Activated naive CD8-positive, alpha-beta T cell treated with anti-CD3 and anti-CD28 coated beads for 36 hours (primary cell): ENCODE results near the gene NCAPD3. TPM values are rescaled to one million over a fixed set of nuclear protein-coding genes. Genes with fewer than 3 reads are reported as not detected.
"Not testable (repeated sequence)": the region's sequence is repeated elsewhere in the genome, so short reads cannot be mapped to it uniquely, and the experiment has no call there.

Source experiments
- DNase-seq: peaks from one replicate; pipeline ENCODE4 v3.0.0; 2021
- H3K27ac Mint-ChIP-seq: one replicate; pipeline ENCODE4 v1.8.0; 2022; ENCODE audit warnings: mild to moderate bottlenecking, moderate library complexity, mixed read lengths
- H3K27me3 Mint-ChIP-seq: one replicate; pipeline ENCODE4 v1.8.0; 2022; ENCODE audit warnings: mild to moderate bottlenecking, mixed read lengths
- H3K36me3 Mint-ChIP-seq: one replicate; pipeline ENCODE4 v1.8.0; 2021; ENCODE audit warnings: mild to moderate bottlenecking, mixed read lengths
- H3K4me1 Mint-ChIP-seq: one replicate; pipeline ENCODE4 v1.8.0; 2021; ENCODE audit warnings: mixed read lengths
- H3K4me3 Mint-ChIP-seq: one replicate; pipeline ENCODE4 v1.8.0; 2022; ENCODE audit warnings: mild to moderate bottlenecking, moderate library complexity, mixed read lengths
- H3K9me3 Mint-ChIP-seq: one replicate; pipeline ENCODE4 v1.8.0; 2022; ENCODE audit warnings: mixed read lengths
- total RNA-seq, 2 experiments: library from RNA; stranded (reverse); gene quantifications; one replicate each; pipeline ENCODE4 v1.2.3, GENCODE V29; 2021

The NCAPD3 gene
- total RNA-seq, 2 experiments from 2014 or later, result 93.4 to 96.7 TPM

- no peak for DNase-seq
- H3K4me1 Mint-ChIP-seq, result peaks cover 22% of the 10 kb centered on the region
- H3K9me3 Mint-ChIP-seq, result no peaks in the 10 kb centered on the region
- H3K4me3 Mint-ChIP-seq, result no peak overlapping the region
- H3K27me3 Mint-ChIP-seq, result no peaks in the 10 kb centered on the region
- no peak overlapping the region for H3K27ac Mint-ChIP-seq
- peaks cover 27% of the 10 kb centered on the region for H3K36me3 Mint-ChIP-seq
These were observed 7.9 kb downstream of the NCAPD3 start for GRCh38 chr11:134215836-134216235.

DNA sequence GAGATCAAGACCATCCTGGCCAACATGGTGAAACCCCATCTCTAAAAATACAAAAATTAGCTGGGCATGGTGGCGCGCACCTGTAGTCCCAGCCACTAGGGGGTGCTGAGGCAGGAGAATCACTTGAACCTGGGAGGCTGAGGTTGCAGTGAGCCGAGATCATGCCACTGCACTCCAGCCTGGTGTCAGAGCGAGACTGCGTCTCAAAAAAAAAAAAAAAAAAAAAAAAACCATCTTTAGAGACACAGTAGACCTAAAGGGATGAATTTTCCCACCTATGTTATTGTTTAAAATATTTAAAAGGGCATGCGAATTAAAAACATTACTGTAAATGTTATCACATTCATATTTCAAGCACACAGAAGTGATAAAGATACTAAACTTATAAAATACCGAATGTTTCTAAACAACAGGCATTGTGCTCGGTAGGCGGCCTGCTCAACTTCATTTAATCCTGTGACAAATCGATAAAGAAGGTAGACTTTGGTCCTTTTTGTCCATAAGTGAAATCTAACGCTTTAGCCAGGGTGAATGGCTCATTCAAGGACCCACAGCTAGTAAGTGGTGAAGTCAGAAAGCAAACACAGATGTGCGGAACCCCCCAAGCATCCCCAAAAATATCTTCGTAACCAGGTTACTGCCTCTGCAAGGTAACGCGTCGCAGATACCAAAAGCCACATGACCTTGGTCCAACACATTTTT, 16.1 kb downstream of the NCAPD3 start:
- Mint-ChIP-seq H3K36me3 (peaks cover 49% of the 10 kb centered on the region), H3K9me3 (no peaks in the 10 kb centered on the region), H3K27me3 (no peaks in the 10 kb centered on the region), H3K4me3 (no peak overlapping the region), H3K27ac (no peak overlapping the region), H3K4me1 (no peaks in the 10 kb centered on the region)
- DNase-seq, result peak; percentile 63

DNA sequence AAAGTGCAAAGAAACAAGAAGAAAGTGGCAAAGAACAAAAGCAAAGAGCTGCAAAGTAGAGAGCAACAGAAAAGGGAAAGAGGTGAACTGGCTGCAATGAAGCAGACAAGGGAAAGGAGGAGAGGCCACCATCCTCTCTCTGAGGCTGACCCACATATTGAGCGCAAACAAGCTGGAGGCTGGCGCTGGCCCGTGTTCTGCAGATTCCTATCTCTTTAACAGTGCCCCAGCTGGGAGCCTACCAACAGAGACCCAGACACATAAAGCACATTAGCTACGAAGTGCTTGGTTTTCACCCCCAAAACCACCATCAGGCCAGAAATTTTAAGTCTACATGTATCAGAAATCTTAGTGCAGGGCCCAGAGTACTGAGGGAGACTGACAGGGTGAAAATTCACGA, 17.6 kb downstream of the NCAPD3 start:
- no peaks in the 10 kb centered on the region for H3K4me1 Mint-ChIP-seq
- no peak overlapping the region for H3K27ac Mint-ChIP-seq
- no peaks in the 10 kb centered on the region for H3K9me3 Mint-ChIP-seq
- H3K36me3 Mint-ChIP-seq, result peaks cover 50% of the 10 kb centered on the region
- no peak for DNase-seq
- no peaks in the 10 kb centered on the region for H3K27me3 Mint-ChIP-seq
- no peak overlapping the region for H3K4me3 Mint-ChIP-seq

DNA sequence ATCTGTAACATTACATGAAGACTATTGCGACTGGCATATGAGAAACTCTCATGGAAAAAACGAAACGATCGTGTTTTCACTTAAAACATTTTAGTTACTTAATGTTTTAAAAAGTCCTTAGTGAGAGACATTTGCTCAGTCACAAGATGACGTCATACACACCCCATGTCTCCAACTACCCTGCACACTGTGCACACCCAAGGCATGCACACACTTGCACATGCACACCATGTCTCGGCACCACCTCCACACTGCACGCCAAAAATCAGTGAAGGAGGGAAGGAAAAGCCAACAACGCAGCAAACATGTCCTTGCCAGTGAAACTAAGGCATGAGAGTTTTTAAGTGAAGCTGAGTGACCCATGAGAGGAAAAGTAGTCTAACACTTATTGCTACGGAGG, 18.0 kb downstream of the NCAPD3 start:
- Mint-ChIP-seq H3K9me3 (no peaks in the 10 kb centered on the region), H3K27me3 (no peaks in the 10 kb centered on the region), H3K27ac (no peak overlapping the region), H3K4me3 (no peak overlapping the region), H3K36me3 (peaks cover 50% of the 10 kb centered on the region), H3K4me1 (no peaks in the 10 kb centered on the region)
- DNase-seq, result no peak

- no peak for DNase-seq
- H3K36me3 Mint-ChIP-seq, result peaks cover 43% of the 10 kb centered on the region
- H3K4me3 Mint-ChIP-seq, result no peak overlapping the region
- no peak overlapping the region for H3K27ac Mint-ChIP-seq
- H3K27me3 Mint-ChIP-seq, result no peaks in the 10 kb centered on the region
- H3K4me1 Mint-ChIP-seq, result no peaks in the 10 kb centered on the region
- H3K9me3 Mint-ChIP-seq, result no peaks in the 10 kb centered on the region
These were observed 21.1 kb downstream of the NCAPD3 start for GRCh38 chr11:134202661-134203060.

- H3K27me3 Mint-ChIP-seq, result no peaks in the 10 kb centered on the region
- no peaks in the 10 kb centered on the region for H3K4me1 Mint-ChIP-seq
- DNase-seq, result no peak
- peaks cover 34% of the 10 kb centered on the region for H3K36me3 Mint-ChIP-seq
- no peak overlapping the region for H3K27ac Mint-ChIP-seq
- no peaks in the 10 kb centered on the region for H3K9me3 Mint-ChIP-seq
- H3K4me3 Mint-ChIP-seq, result no peak overlapping the region
These were observed 23.1 kb downstream of the NCAPD3 start for GRCh38 chr11:134200688-134201087.

GRCh38 chr11:134199531-134199930, 24.2 kb downstream of the NCAPD3 start:
- H3K27me3 Mint-ChIP-seq, result no peaks in the 10 kb centered on the region
- H3K4me3 Mint-ChIP-seq, result no peak overlapping the region
- no peak overlapping the region for H3K27ac Mint-ChIP-seq
- no peak for DNase-seq
- peaks cover 27% of the 10 kb centered on the region for H3K36me3 Mint-ChIP-seq
- no peaks in the 10 kb centered on the region for H3K9me3 Mint-ChIP-seq
- H3K4me1 Mint-ChIP-seq, result no peaks in the 10 kb centered on the region

DNA sequence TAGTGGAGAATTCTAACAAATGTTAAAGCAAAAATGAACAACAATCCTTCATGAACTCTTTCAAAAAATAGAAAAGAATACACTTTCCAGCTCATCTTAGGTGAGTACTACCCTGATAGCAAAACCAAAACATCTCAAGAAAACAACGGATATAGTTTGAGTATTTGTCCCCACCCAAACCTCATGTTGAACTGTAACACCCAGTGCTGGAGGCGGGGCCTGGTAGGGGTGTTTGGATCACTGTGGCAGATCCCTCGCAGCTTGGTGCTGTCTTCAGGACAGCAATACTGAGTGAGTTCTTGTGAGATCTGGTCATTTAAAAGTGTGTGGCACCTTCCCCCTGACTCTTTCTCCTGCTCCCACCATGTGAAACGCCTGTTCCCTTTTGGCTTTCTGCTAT, 27.0 kb downstream of the NCAPD3 start:
- Mint-ChIP-seq H3K36me3 (peaks cover 26% of the 10 kb centered on the region), H3K9me3 (no peaks in the 10 kb centered on the region), H3K4me1 (no peaks in the 10 kb centered on the region), H3K27me3 (no peaks in the 10 kb centered on the region), H3K4me3 (no peak overlapping the region), H3K27ac (no peak overlapping the region)
- DNase-seq, result no peak

- H3K4me3 Mint-ChIP-seq, H3K4me1 Mint-ChIP-seq, H3K27ac Mint-ChIP-seq, DNase-seq, H3K9me3 Mint-ChIP-seq, H3K27me3 Mint-ChIP-seq: not testable (repeated sequence)
- peaks cover 56% of the 10 kb centered on the region for H3K36me3 Mint-ChIP-seq
These were observed 35.7 kb downstream of the NCAPD3 start for GRCh38 chr11:134188092-134188491.

DNA sequence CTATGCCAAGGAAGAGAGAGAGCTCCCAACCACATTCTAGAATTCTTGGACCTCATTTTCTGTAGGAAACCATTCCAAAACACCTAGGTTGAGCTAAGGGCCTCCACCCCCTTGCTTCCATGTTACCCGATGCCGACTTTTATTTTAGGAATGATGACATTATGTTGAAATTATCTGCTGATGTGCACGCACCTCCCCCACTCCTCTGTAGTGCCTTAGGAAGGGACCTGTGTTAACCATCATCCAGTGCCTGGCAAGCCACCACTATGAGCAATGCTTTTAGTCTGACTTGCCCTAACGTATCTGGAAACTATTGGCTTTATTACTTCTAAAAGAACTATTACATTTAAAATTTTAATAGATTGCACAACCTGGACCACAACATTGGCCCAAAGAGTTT, 42.1 kb downstream of the NCAPD3 start:
- H3K27ac Mint-ChIP-seq, result no peak overlapping the region
- no peaks in the 10 kb centered on the region for H3K4me1 Mint-ChIP-seq
- no peak overlapping the region for H3K4me3 Mint-ChIP-seq
- H3K36me3 Mint-ChIP-seq, result peaks cover 11% of the 10 kb centered on the region
- no peaks in the 10 kb centered on the region for H3K27me3 Mint-ChIP-seq
- no peaks in the 10 kb centered on the region for H3K9me3 Mint-ChIP-seq
- DNase-seq, result no peak

DNA sequence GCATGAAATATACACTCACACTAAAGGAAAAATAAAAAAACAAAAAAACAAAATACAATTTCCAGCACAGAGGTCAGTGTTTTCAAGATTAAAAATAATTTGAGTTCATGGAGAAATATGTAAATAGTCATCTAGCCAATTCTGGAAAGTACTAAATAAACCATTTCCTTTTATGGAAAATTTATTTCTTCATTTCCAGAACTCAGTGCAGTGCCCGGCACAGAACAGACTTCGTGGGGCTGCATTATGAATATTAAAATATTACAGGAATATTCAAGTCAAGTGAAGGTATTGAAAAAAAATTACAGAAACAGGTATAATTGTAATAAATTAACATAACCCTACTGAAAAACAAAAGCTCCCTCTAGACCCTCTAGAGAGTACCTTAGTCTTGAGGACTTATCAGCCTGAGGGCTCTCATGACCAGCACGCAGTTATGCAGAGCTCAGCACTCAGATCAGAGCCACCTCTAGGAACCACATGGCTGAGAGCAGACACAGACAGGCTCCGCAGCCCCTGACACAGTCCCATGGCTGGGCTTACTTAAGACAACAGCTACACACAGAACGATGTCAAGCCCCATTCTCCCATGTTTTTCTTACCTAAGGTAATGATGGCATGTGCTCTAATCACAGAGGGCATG, 45.6 kb downstream of the NCAPD3 start:
- H3K9me3 Mint-ChIP-seq, result no peaks in the 10 kb centered on the region
- no peak overlapping the region for H3K4me3 Mint-ChIP-seq
- peaks cover 11% of the 10 kb centered on the region for H3K36me3 Mint-ChIP-seq
- no peak overlapping the region for H3K27ac Mint-ChIP-seq
- H3K4me1 Mint-ChIP-seq, result no peaks in the 10 kb centered on the region
- no peaks in the 10 kb centered on the region for H3K27me3 Mint-ChIP-seq
- DNase-seq, result no peak

DNA sequence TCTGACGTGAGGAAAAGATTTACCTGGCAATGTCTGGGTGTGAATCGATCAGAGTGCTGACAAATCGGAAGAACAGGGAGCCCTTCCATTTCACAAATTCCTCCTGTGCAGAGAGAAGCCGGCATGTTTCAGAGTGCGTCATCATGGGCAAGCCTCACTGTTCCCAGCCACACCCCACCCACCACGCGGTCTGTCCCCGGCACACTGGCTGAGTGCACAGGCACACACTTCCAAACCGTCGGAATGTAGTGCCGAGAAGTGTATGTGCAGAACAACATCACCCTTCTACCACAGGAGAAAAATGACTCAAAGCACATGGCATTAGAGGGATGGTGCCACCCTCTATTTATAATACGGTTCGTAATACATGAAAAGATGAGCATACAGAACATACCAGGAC, 47.5 kb downstream of the NCAPD3 start:
- no peak overlapping the region for H3K4me3 Mint-ChIP-seq
- H3K9me3 Mint-ChIP-seq, result no peaks in the 10 kb centered on the region
- H3K4me1 Mint-ChIP-seq, result no peaks in the 10 kb centered on the region
- no peaks in the 10 kb centered on the region for H3K27me3 Mint-ChIP-seq
- H3K36me3 Mint-ChIP-seq, result peaks cover 17% of the 10 kb centered on the region
- DNase-seq, result no peak
- no peak overlapping the region for H3K27ac Mint-ChIP-seq

DNA sequence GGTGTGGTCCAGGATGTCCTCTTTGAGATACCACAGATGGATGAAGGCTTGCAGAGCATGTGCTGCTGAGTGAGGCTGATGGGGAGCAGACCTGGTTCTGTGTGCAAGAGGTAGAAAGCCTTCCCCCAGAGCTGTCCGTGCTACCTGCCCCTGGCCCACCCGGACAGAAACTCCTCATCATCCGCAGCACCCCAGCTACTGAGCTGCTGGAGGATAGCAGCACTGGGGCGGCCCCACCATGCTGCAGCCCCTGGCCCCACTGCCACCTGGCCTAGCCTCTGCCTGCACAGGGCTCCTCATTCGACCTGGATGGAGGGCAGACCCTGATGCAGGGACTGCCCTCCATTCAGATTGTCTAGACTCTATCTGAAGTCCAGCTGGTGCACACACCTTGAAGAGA, 50.5 kb downstream of the NCAPD3 start:
- DNase-seq, result no peak
- H3K27ac Mint-ChIP-seq, result no peak overlapping the region
- H3K4me1 Mint-ChIP-seq, result no peaks in the 10 kb centered on the region
- no peaks in the 10 kb centered on the region for H3K27me3 Mint-ChIP-seq
- no peaks in the 10 kb centered on the region for H3K9me3 Mint-ChIP-seq
- H3K4me3 Mint-ChIP-seq, result no peak overlapping the region
- H3K36me3 Mint-ChIP-seq, result peaks cover 16% of the 10 kb centered on the region

DNA sequence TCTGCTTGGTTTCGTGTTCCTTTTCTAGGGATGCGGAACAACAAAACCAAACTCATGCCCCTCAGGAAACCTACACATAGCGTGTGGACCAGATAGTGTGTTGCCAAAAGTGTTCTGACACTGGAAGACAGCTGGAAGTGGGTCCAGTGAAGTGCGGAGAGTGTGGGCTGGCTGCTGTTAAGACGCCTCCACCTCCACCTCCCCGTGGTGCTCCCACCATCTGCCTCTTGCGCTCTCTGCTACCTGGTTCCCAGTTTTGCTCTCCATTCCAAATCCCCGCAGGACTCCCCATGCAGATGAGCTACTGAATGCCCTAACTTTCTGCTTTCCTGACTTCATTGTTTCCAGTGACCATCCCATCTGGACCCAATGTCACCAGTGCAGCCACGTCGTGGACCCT, 51.8 kb downstream of the NCAPD3 start:
- no peak overlapping the region for H3K27ac Mint-ChIP-seq
- H3K4me1 Mint-ChIP-seq, result no peaks in the 10 kb centered on the region
- H3K9me3 Mint-ChIP-seq, result no peaks in the 10 kb centered on the region
- peaks cover 27% of the 10 kb centered on the region for H3K36me3 Mint-ChIP-seq
- DNase-seq, result no peak
- H3K27me3 Mint-ChIP-seq, result no peaks in the 10 kb centered on the region
- H3K4me3 Mint-ChIP-seq, result no peak overlapping the region

DNA sequence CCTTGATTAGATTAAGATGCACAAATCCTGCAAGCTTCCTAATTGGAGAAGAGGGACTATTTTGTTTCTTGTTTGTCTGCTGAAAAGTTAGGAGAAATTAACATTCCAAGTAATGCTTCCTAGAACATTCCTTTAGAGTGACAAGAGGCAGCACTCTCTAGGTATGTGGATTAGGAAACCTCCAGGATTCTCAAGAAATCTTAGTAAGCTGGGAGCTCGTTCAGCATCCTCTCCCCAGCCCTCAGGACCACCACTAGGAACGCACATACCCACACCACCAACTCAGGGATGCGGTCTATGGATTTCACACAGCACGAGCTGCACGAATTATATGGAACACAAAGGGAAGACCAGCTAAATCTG, 52.9 kb downstream of the NCAPD3 start:
- H3K27ac Mint-ChIP-seq, result no peak overlapping the region
- no peaks in the 10 kb centered on the region for H3K27me3 Mint-ChIP-seq
- DNase-seq, result no peak
- no peak overlapping the region for H3K4me3 Mint-ChIP-seq
- peaks cover 27% of the 10 kb centered on the region for H3K36me3 Mint-ChIP-seq
- no peaks in the 10 kb centered on the region for H3K4me1 Mint-ChIP-seq
- no peaks in the 10 kb centered on the region for H3K9me3 Mint-ChIP-seq

DNA sequence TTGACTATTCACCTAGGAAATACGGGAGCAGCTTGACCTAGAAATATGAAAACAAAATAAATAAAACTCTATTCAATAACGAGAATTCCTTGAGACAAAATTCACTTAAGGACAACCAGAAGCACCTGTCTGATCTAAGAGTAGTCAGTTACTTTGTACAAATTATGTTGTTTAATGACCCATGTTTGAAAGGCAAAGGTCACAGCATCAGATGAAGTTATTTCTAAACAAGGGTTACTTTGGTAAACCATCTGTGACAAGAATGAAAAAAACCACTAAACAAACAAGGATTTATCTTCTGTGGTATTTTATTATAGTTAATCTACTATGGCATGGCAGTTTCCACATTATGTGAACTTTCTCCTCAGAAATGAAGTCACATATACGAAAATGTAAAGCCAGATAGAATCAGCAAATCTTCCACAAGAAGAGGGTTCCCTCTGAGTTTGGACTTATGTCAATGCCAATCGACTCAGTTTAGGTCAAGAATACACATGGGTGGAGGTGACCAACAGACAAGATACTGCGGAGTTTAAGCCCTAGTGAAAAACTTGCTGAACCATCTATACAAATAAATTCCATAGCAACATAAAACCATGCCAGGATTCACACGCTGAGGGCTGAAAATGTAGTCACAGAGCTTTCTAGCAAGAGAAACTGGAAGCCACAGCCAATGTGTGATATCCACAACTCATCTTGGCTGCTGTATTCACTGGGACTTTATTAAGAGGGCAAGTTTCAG, 53.4 kb downstream of the NCAPD3 start:
- no peak overlapping the region for H3K27ac Mint-ChIP-seq
- H3K36me3 Mint-ChIP-seq, result peaks cover 30% of the 10 kb centered on the region

More for the DNA sequence above, 53.4 kb downstream of the NCAPD3 start:
- H3K27me3 Mint-ChIP-seq, result no peaks in the 10 kb centered on the region
- no peaks in the 10 kb centered on the region for H3K9me3 Mint-ChIP-seq
- no peak for DNase-seq
- no peak overlapping the region for H3K4me3 Mint-ChIP-seq
- H3K4me1 Mint-ChIP-seq, result no peaks in the 10 kb centered on the region
